Measurements from ENCODE around the gene PRSS50.

GRCh38 chr3:46700772-46701171 is 16.9 kb downstream of the PRSS50 start:
- TF ChIP-seq TEAD4 (CRISPR knock-in tag; IDR thresholded peaks at IDR 0.05), result no peak
- no peak for TF ChIP-seq TCF7 (CRISPR knock-in tag; IDR thresholded peaks at IDR 0.05; ENCODE audit: low read depth)
- no peak for TF ChIP-seq STAT6 (CRISPR knock-in tag; conservative IDR thresholded peaks at IDR 0.05; ENCODE audit: low read depth)
- no peak for TF ChIP-seq ESRRA (CRISPR knock-in tag; IDR thresholded peaks at IDR 0.05; ENCODE audit: borderline replicate concordance)
- TF ChIP-seq CTCF (IDR thresholded peaks at IDR 0.05), result no peak
